H1 (cell line): ENCODE measurements around the gene KCNJ18. TPM values are rescaled to one million over a fixed set of nuclear protein-coding genes. Genes with fewer than 3 reads are reported as not detected.
"Not testable (repeated sequence)": the region's sequence is repeated elsewhere in the genome, so short reads cannot be mapped to it uniquely, and the experiment has no call there.

Source experiments
- CTCF ChIA-PET: fragments of 300-600 bp; sonication (Branson Sonifier 250); formaldehyde crosslinking; loops from one replicate; lab custom pipeline; 2021; ENCODE audit not compliant: partially characterized antibody; lab: Charles Lee
- POLR2A ChIA-PET: fragments of 300-600 bp; sonication (Branson Sonifier 250); formaldehyde crosslinking; loops from one replicate; lab custom pipeline; 2021; ENCODE audit warnings: inconsistent platforms; ENCODE audit not compliant: partially characterized antibody; lab: Charles Lee
- DNase-seq, 2 experiments: peaks; one replicate each; pipeline versions ENCODE4 v3.0.0 to v3.0.0-alpha.2; 2010 to 2022; ENCODE audit warnings: low spot score in 2 of 2, low read depth in 1 of 2, mixed read lengths in 1 of 2
- FAIRE-seq: peaks from 2 replicates; lab custom pipeline; 2011; peaks lifted over from hg19 to GRCh38; lab: Jason Lieb, UNC
- H2AFZ ChIP-seq: 2 replicates; pipeline ENCODE4 v1.8.1; 2012; ENCODE audit warnings: low read length, inconsistent platforms
- H2AK5ac ChIP-seq: 2 replicates; pipeline ENCODE4 v1.6.1; 2013; ENCODE audit warnings: low read depth, low read length
- H2BK120ac ChIP-seq: replicated peaks from 2 replicates; pipeline ENCODE3; 2013; ENCODE audit warnings: low read depth, low read length, inconsistent platforms
- H2BK12ac ChIP-seq: 2 replicates; pipeline ENCODE4 v1.6.1; 2013; ENCODE audit warnings: low read depth, low read length
- H2BK15ac ChIP-seq: 2 replicates; pipeline ENCODE4 v1.6.1; 2013; ENCODE audit warnings: low read length
- H2BK20ac ChIP-seq: 2 replicates; pipeline ENCODE4 v1.6.1; 2013; ENCODE audit warnings: low read length
- H2BK5ac ChIP-seq: 2 replicates; pipeline ENCODE4 v1.6.1; 2013; ENCODE audit warnings: low read depth, low read length
- H3K14ac ChIP-seq: 2 replicates; pipeline ENCODE4 v1.6.1; 2013; ENCODE audit warnings: inconsistent platforms; ENCODE audit not compliant: insufficient read length
- H3K18ac ChIP-seq: 2 replicates; pipeline ENCODE4 v1.6.1; 2013; ENCODE audit warnings: low read length; ENCODE audit errors: extremely low read depth
- H3K23ac ChIP-seq: 2 replicates; pipeline ENCODE4 v1.6.1; 2013; ENCODE audit warnings: inconsistent platforms; ENCODE audit not compliant: insufficient read length
- H3K23me2 ChIP-seq: 2 replicates; pipeline ENCODE4 v1.6.1; 2013; ENCODE audit warnings: low read depth, low read length
- H3K27ac ChIP-seq: 2 replicates; pipeline ENCODE4 v1.6.1; 2011; ENCODE audit warnings: low read depth, low read length, inconsistent platforms
- H3K27me3 ChIP-seq, 4 experiments: replicated peaks in 1 of 4; 1 replicate in 1 of 4; 2 replicates in 3 of 4; pipeline versions ENCODE4 v1.6.1 to v1.8.1; 2011 to 2013; ENCODE audit warnings: low read length in 3 of 4, mild to moderate bottlenecking in 3 of 4, inconsistent platforms in 2 of 4, mixed read lengths in 2 of 4, moderate library complexity in 1 of 4; ENCODE audit not compliant: control insufficient read depth in 3 of 4, insufficient read depth in 3 of 4; ENCODE audit errors: extremely low read depth in 1 of 4
- H3K36me3 ChIP-seq, 4 experiments: 2 replicates each; pipeline versions ENCODE4 v1.6.1 to v1.8.1; 2011 to 2013; ENCODE audit warnings: mild to moderate bottlenecking in 4 of 4, low read length in 3 of 4, moderate library complexity in 2 of 4, control low read depth in 1 of 4, inconsistent platforms in 1 of 4; ENCODE audit not compliant: insufficient read depth in 4 of 4, control insufficient read depth in 2 of 4
- H3K4ac ChIP-seq: replicated peaks from 2 replicates; pipeline ENCODE3; 2013; ENCODE audit warnings: low read length, low read depth, mixed read lengths, inconsistent platforms; ENCODE audit not compliant: insufficient read length
- H3K4me1 ChIP-seq, 4 experiments: replicated peaks in 1 of 4; 1 replicate in 1 of 4; 2 replicates in 3 of 4; pipeline versions ENCODE4 v1.6.1 to v1.8.1; 2011 to 2013; ENCODE audit warnings: low read length in 3 of 4, inconsistent platforms in 2 of 4, mixed read lengths in 1 of 4; ENCODE audit not compliant: insufficient read depth in 4 of 4, control insufficient read depth in 3 of 4
- H3K4me2 ChIP-seq, 2 experiments: 2 replicates each; pipeline versions ENCODE4 v1.6.1 to v1.8.1; 2011 to 2013; ENCODE audit warnings: low read depth in 2 of 2, low read length in 2 of 2, control low read depth in 1 of 2, inconsistent platforms in 1 of 2, mild to moderate bottlenecking in 1 of 2; ENCODE audit not compliant: insufficient read depth in 1 of 2
- H3K4me3 ChIP-seq, 4 experiments: fragments of 200-600, 300-600 bp in 1 of 4; sonication (generic), shearing (Covaris generic), sonication (Bioruptor Twin) in 1 of 4; 2 replicates each; pipeline versions ENCODE4 v1.5.1 to v1.8.1; 2011 to 2016; ENCODE audit warnings: low read length in 4 of 4, low read depth in 3 of 4, control low read depth in 2 of 4, inconsistent platforms in 2 of 4, mild to moderate bottlenecking in 2 of 4, mixed read lengths in 1 of 4, moderate library complexity in 1 of 4; ENCODE audit not compliant: insufficient read depth in 2 of 4; ENCODE audit errors: extremely low read depth in 1 of 4
- H3K56ac ChIP-seq: replicated peaks from 2 replicates; pipeline ENCODE3; 2013; ENCODE audit warnings: low read depth, mild to moderate bottlenecking, mixed read lengths, low read length, inconsistent platforms; ENCODE audit not compliant: insufficient read length
- H3K79me1 ChIP-seq: 2 replicates; pipeline ENCODE4 v1.6.1; 2013; ENCODE audit warnings: low read depth, low read length, control low read depth
- H3K79me2 ChIP-seq, 2 experiments: 2 replicates each; pipeline versions ENCODE4 v1.6.1 to v1.8.1; 2012 to 2013; ENCODE audit warnings: low read length in 2 of 2, mild to moderate bottlenecking in 2 of 2, inconsistent platforms in 1 of 2; ENCODE audit not compliant: insufficient read depth in 2 of 2, control insufficient read depth in 1 of 2
- H3K9ac ChIP-seq, 4 experiments: replicated peaks in 1 of 4; 1 replicate in 1 of 4; 2 replicates in 3 of 4; pipeline versions ENCODE4 v1.6.1 to v1.8.1; 2011 to 2013; ENCODE audit warnings: low read depth in 3 of 4, low read length in 3 of 4, control low read depth in 2 of 4, mild to moderate bottlenecking in 2 of 4, moderate library complexity in 2 of 4, inconsistent platforms in 1 of 4; ENCODE audit errors: extremely low read depth in 1 of 4
- H3K9me3 ChIP-seq, 2 experiments: 2 replicates each; pipeline versions ENCODE4 v1.6.1 to v1.8.1; 2012 to 2013; ENCODE audit warnings: mild to moderate bottlenecking in 2 of 2, moderate library complexity in 2 of 2, control low read depth in 1 of 2, inconsistent platforms in 1 of 2, low read depth in 1 of 2, low read length in 1 of 2, mixed read lengths in 1 of 2; ENCODE audit not compliant: insufficient read depth in 2 of 2
- H4K20me1 ChIP-seq, 2 experiments: replicated peaks in 1 of 2; 2 replicates each; pipeline versions ENCODE3 to v1.8.1; 2011 to 2013; ENCODE audit warnings: inconsistent platforms in 2 of 2, low read length in 2 of 2, mild to moderate bottlenecking in 1 of 2; ENCODE audit not compliant: insufficient read depth in 2 of 2, control insufficient read depth in 1 of 2
- H4K5ac ChIP-seq: 2 replicates; pipeline ENCODE4 v1.6.1; 2013; ENCODE audit warnings: low read length, low read depth, mixed read lengths, inconsistent platforms; ENCODE audit not compliant: insufficient read length
- H4K8ac ChIP-seq: 2 replicates; pipeline ENCODE4 v1.8.0; 2013; ENCODE audit warnings: mild to moderate bottlenecking, moderate library complexity, low read length, inconsistent platforms; ENCODE audit not compliant: insufficient read depth; ENCODE audit errors: extremely low read depth
- H4K91ac ChIP-seq: replicated peaks from 2 replicates; pipeline ENCODE3; 2013; ENCODE audit warnings: low read length, mixed read lengths, inconsistent platforms; ENCODE audit not compliant: insufficient read length
- WGBS, 2 experiments: shearing (Covaris generic) in 1 of 2; methylation state at CpG; one replicate each; pipeline versions ENCODE4 v1.1.6 to v1.1.7; 2013 to 2015; ENCODE audit warnings: low lambda C conversion rate in 2 of 2, mixed read lengths in 2 of 2, inconsistent platforms in 1 of 2, low coverage in 1 of 2, missing lambda C conversion rate in 1 of 2; ENCODE audit not compliant: insufficient replicate concordance in 2 of 2, insufficient coverage in 1 of 2, insufficient read length in 1 of 2; ENCODE audit errors: extremely low coverage in 1 of 2, missing lambda C conversion rate in 1 of 2; 5-methylcytosine and 5-hydroxymethylcytosine counted together
- polyA plus RNA-seq, 7 experiments: library from polyadenylated mRNA; depleted of rRNA in 3 of 7; stranded (reverse) in 5 of 7; unstranded in 2 of 7; fragments of >200 nt in 5 of 7; fragments of 200-250 nt in 2 of 7; gene quantifications; 1 replicate in 5 of 7; 2 replicates in 1 of 7; 4 replicates in 1 of 7; pipeline versions ENCODE4 v1.2.1 to v1.2.3, GENCODE V29; 2011 to 2013; ENCODE audit warnings: missing spikeins in 2 of 7, mixed read lengths in 2 of 7
- total RNA-seq: library from RNA; stranded (reverse); fragmentation: NEBNext Ultra II Directional; extraction: Animal tissue kit (Norgen Biotek cat#: 25700); gene quantifications from 2 replicates; pipeline ENCODE4 v1.2.1, GENCODE V29; 2021

Gene KCNJ18
- total and polyA plus RNA-seq, 2 of the 8 experiments (the other 6 are each of a cell fraction or from before 2014, with no cell fraction given) = not detected

- H4K20me1 ChIP-seq, H3K4ac ChIP-seq, H2BK5ac ChIP-seq, H3K4me1 ChIP-seq, H4K5ac ChIP-seq, H3K23ac ChIP-seq, DNase-seq, H2AK5ac ChIP-seq, POLR2A ChIA-PET, H3K4me2 ChIP-seq, H2BK12ac ChIP-seq, H3K36me3 ChIP-seq, H3K56ac ChIP-seq, H3K18ac ChIP-seq, H3K27me3 ChIP-seq, FAIRE-seq, H2BK120ac ChIP-seq, H3K9ac ChIP-seq, H3K14ac ChIP-seq, H3K23me2 ChIP-seq, H4K91ac ChIP-seq, H4K8ac ChIP-seq, CTCF ChIA-PET, H3K79me2 ChIP-seq, H2BK15ac ChIP-seq, H2AFZ ChIP-seq, H3K27ac ChIP-seq, H3K4me3 ChIP-seq, H3K79me1 ChIP-seq: not testable (repeated sequence)
- 0 out of 2 replicates have a peak overlapping the region, but pooled peaks have one; percentile 28 for H2BK20ac ChIP-seq
- WGBS, 2 experiments = 62% methylated on average over 8 of the region's 8 CpGs; no CpG with 5 or more reads in 1 of the 2 experiments
- peaks cover 39 to 88% of the 10 kb centered on the region in 2 experiments for H3K9me3 ChIP-seq
Measured at GRCh38 chr17:21670361-21671155, 21.8 kb upstream of the KCNJ18 start.
